ENCODE data around the gene DRC7. TPM values are rescaled to one million over a fixed set of nuclear protein-coding genes. Genes with fewer than 3 reads are reported as not detected.

Gene DRC7
- total RNA-seq, 2 experiments from 2014 or later, result 0.05 TPM; not detected in 1

DNA sequence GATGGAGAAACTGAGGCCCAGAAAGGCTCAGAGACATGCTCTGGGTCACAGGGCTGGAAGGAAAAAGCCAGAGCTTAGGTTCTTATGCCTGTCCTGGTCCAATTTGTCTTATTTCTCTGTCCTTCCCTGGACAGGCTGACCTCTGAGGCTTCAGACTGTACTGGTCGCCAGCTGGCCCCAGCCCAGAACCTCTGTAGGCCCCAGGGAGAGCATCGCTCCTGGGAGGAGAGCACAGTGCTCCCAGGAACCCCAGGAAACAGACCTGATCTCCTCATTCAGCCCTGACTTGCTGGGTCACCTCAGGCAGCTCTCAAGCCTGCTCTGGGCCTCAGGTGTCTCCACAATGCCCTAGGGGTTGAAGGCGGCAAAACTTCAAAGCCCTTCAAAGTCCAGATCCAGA lies 4.9 kb downstream of the DRC7 start:
- Mint-ChIP-seq H3K36me3 (ENCODE audit: low read depth) (no peaks in the 10 kb centered on the region), H3K9me3 (ENCODE audit: low read depth) (no peaks in the 10 kb centered on the region), H3K27me3 (no peaks in the 10 kb centered on the region), H3K27ac (no peak overlapping the region), H3K4me1 (peaks cover 5% of the 10 kb centered on the region), H3K4me3 (no peak overlapping the region)
- ChIA-PET POLR2A (no interaction called here), CTCF (interaction anchor here (0.8 kb wide), 1 partner anchor 90 kb away, joined by 4 read pairs; no protein-coding TSS in a partner anchor)
- intact Hi-C loops (cut with DNase I, micrococcal nuclease), result no loop called here
- ATAC-seq (no peak), DNase-seq (no peak)

DNA sequence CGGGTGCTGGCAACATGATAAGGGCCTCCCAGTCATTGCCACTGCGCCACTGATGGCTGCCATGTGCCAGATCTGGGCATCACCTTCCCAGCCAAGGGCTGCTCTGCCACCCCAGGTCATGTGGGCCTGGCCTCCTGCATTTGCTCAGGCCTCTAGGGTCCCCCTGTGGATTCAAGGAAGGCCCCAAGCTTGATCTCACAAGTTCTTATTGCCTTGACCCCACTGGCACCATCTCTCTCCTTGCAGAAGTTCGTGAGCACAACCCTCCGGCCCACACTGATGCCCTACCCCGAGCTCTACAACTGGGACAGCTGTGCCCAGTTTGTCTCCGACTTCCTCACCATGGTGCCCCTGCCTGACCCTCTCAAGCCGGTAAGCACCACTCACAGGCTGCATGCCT lies 5.3 kb downstream of the DRC7 start:
- ATAC-seq (no peak), DNase-seq (no peak)
- ChIA-PET POLR2A (no interaction called here), CTCF (interaction anchor here (0.6 kb wide), 1 partner anchor 14 kb away, joined by 3 read pairs; no protein-coding TSS in a partner anchor)
- Mint-ChIP-seq H3K9me3 (ENCODE audit: low read depth) (no peaks in the 10 kb centered on the region), H3K27me3 (no peaks in the 10 kb centered on the region), H3K36me3 (ENCODE audit: low read depth) (no peaks in the 10 kb centered on the region), H3K4me1 (peaks cover 2% of the 10 kb centered on the region), H3K4me3 (no peak overlapping the region), H3K27ac (no peak overlapping the region)
- intact Hi-C loops (cut with DNase I, micrococcal nuclease), result no loop called here

DNA sequence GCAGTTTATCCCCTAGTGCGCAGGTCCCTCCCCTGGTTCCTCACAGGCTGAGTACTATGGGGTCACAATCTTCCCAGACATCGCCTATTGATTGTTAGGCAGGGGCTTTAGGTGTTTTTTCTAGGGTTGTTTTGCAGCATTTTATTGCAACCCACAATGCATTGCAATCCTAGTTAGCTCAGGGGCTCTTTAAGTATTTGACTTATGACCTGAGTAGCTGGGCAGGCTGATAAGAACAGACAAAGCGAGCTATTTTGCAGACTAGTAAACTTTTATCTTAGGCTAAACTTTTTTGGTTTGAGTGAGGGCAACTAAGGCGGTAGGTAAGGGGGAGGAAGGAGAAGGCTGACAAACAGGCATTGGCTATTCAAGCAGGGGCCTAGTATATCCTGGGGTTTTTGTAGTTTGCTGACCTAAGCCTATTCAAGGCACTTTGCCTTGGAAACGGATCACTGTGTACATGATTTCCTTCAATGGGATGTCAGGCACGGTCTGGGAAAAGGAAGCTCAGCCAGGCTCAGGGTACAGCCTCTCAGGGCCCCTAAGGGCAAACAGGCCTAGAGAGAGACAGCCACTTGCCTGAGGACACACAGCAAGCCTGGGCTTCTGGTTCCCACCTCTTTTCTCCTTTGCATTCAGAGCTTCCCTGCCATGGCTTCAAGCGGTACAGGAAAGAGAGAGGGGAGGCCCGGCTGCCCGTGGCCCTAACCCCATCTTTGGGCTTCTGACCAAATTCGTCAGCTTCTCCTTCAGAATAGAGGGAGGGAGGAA lies 6.4 kb downstream of the DRC7 start:
- ATAC-seq, result no peak
- POLR2A ChIA-PET, result no interaction called here
- no peaks in the 10 kb centered on the region for H3K27me3 Mint-ChIP-seq

DNA sequence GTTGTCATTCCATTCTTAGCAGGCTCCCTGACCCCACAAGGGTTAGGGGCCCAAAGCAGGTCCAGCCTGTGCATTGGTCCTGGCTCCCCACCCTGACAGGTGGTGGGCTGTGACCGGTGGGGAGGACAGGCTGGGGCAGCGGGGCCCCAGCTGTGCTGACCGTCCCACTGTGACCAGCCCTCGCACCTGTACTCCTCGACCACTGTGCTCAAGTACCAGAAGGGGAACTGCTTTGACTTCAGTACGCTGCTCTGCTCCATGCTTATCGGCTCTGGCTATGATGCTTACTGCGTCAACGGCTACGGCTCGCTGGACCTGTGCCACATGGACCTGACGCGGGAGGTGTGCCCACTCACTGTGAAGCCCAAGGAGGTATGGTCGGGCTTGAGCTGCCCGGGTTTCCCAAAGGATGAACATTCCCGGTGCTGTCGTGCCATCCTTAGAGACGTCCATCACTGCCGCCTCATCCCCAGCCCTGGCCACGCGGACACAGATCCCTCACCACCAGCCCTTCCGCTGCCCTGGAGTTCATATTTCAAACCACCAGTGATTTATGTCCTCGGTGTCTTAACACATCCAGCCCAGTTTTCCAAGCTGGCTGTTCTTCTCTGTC lies 7.3 kb downstream of the DRC7 start:
- POLR2A ChIA-PET, result no interaction called here
- CTCF ChIA-PET, result no interaction called here
- H3K9me3 Mint-ChIP-seq (ENCODE audit: low read depth), result no peaks in the 10 kb centered on the region
- intact Hi-C loops (cut with DNase I, micrococcal nuclease), result no loop called here
- H3K4me1 Mint-ChIP-seq, result no peaks in the 10 kb centered on the region
- no peak overlapping the region for H3K4me3 Mint-ChIP-seq
- DNase-seq (no peak), ATAC-seq (no peak)
- no peaks in the 10 kb centered on the region for H3K27me3 Mint-ChIP-seq
- no peak overlapping the region for H3K27ac Mint-ChIP-seq
- H3K36me3 Mint-ChIP-seq (ENCODE audit: low read depth), result no peaks in the 10 kb centered on the region

More for the DNA sequence above, 6.4 kb downstream of the DRC7 start:
- Mint-ChIP-seq H3K4me1 (no peaks in the 10 kb centered on the region), H3K36me3 (ENCODE audit: low read depth) (no peaks in the 10 kb centered on the region), H3K4me3 (no peak overlapping the region), H3K27ac (no peak overlapping the region), H3K9me3 (ENCODE audit: low read depth) (no peaks in the 10 kb centered on the region)
- CTCF ChIA-PET, result interaction anchor here (0.6 kb wide), 2 partner anchors 13 to 122 kb away, joined by 3 read pairs; no protein-coding TSS in a partner anchor
- no peak for DNase-seq
- intact Hi-C loops (cut with DNase I, micrococcal nuclease), result no loop called here

DNA sequence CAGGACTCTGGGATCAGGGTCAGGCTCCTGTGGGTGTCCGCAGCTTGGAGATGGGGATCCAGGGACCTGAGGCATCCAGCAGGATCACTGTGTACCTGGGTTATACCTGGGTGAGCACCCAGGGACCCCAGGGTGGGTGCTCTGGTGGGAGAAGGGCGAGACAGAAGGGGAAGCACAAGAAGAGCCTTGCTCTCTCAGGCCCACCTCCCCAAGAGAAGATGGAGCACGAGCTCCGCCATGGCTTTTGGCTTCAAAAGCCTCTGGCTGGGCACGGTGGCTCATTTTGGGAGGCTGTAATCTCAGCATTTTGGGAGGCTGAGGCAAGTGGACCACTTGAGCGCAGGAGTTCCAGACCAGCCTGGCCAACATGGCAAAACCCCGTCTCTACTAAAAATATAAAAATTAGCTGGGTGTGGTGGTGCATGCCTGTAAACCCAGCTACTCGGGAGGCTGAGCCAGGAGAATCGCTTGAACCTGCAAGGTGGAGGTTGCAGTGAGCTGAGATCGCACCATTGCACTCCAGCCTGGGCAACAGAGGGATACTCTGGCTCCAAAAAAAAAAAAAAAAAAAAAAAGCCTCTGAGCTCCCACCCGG lies 8.9 kb downstream of the DRC7 start:
- ATAC-seq (no peak), DNase-seq (no peak)
- ChIA-PET CTCF (interaction anchor here (1.0 kb wide), 1 partner anchor 97 kb away, joined by 3 read pairs; no protein-coding TSS in a partner anchor), POLR2A (no interaction called here)
- H3K36me3 Mint-ChIP-seq (ENCODE audit: low read depth), result no peaks in the 10 kb centered on the region
- H3K27ac Mint-ChIP-seq, result no peak overlapping the region
- no peaks in the 10 kb centered on the region for H3K9me3 Mint-ChIP-seq (ENCODE audit: low read depth)
- peaks cover 3% of the 10 kb centered on the region for H3K27me3 Mint-ChIP-seq
- H3K4me3 Mint-ChIP-seq, result no peak overlapping the region
- H3K4me1 Mint-ChIP-seq, result peaks cover 4% of the 10 kb centered on the region
- intact Hi-C loops (cut with DNase I, micrococcal nuclease), result no loop called here

DNA sequence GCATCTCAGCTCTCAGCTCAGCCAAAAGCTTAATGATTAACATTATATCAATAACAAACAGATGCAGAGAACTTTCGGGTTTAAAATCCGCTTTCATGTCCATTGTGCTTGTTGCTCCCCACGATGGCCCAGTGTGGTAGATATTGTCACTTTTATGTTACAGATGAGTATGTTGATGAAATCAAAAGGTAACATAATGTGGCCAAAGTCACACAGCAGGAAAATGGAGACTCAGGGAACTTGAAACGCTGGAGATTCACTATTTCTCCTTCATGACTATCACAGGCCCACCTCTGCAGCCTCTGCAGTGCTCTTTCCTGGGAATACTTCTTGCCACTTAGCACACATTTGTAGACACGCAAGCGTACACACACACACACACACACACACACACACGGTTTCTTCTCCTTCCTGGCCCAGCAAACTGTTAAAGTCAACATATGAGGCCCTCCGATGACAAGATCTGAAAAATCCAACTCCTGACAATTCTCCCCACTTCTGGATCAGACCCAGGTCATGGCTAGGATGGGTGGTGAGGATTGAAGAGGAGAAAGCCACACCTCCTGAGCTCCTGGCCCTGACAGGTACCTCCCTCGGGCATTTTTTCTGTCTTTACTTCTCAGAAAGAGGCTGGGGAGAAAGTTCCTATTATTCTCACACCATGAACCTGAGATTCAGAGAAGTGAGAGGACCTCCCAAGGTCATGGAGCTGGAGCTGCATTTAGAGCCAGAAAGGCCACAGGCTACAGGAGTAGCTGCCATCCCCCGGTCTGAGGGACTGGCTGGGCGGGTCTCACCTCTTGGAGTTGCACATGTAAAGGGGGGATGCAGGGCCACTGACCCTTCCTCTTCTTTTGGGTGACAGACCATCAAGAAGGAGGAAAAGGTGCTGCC lies 9.7 kb downstream of the DRC7 start:
- H3K4me3 Mint-ChIP-seq, result no peak overlapping the region
- no peak for ATAC-seq
- H3K27me3 Mint-ChIP-seq, result peaks cover 3% of the 10 kb centered on the region
- POLR2A ChIA-PET, result interaction anchor here (1.0 kb wide), 1 partner anchor 94 kb away, joined by 3 read pairs; no protein-coding TSS in a partner anchor
- H3K27ac Mint-ChIP-seq, result no peak overlapping the region
- no peak for DNase-seq
- intact Hi-C loops (cut with DNase I, micrococcal nuclease), result no loop called here
- CTCF ChIA-PET, result interaction anchor here (1.0 kb wide), 1 partner anchor 96 kb away, joined by 3 read pairs; no protein-coding TSS in a partner anchor
- no peaks in the 10 kb centered on the region for H3K36me3 Mint-ChIP-seq (ENCODE audit: low read depth)
- peaks cover 4% of the 10 kb centered on the region for H3K4me1 Mint-ChIP-seq
- H3K9me3 Mint-ChIP-seq (ENCODE audit: low read depth), result no peaks in the 10 kb centered on the region

DNA sequence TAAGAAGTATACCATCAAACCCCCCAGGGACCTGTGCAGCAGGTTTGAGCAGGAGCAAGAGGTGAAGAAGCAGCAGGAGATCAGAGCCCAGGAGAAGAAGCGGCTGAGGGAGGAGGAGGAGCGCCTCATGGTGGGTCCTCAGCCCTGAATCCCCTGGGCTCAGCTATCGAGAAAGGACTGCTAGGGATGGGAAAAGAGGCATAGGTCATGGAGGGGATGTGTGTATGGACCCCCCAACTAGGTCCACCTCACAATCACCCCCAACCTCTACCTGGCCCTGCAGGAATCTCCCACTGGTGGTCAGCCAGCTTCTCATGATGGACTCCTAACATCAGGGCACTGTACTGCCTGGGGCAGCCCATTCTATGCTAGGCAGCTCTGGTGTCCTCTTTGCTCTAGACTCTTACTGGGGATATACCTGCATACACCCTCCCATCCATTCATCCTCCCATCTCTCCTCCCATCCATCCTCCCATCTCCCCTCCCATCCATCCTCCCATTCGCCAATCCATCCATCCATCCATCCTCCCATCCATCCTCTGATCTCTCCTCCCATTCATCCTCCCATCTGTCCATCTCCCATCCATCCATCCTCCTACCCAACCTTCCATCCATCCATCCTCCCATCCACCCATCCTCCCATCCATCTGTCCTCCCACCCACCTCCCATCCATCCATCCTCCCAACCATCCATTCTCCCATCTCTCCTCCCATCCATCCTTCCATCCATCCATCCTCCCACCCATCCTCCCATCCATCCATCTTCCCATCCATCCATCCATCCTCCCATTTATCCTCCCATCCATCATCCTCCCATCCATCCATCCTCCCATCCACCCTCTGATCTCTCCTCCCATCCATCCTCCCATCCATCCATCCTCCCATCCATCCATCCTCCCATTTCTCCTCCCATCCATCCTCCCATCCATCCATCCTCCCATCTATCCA lies 10.6 kb downstream of the DRC7 start:
- no peak for DNase-seq
- Mint-ChIP-seq H3K27ac (no peak overlapping the region), H3K4me3 (no peak overlapping the region), H3K9me3 (ENCODE audit: low read depth) (no peaks in the 10 kb centered on the region), H3K27me3 (peaks cover 3% of the 10 kb centered on the region), H3K4me1 (peaks cover 4% of the 10 kb centered on the region), H3K36me3 (ENCODE audit: low read depth) (no peaks in the 10 kb centered on the region)
- no peak for ATAC-seq
- ChIA-PET CTCF (no interaction called here), POLR2A (interaction anchor here (1.0 kb wide), 1 partner anchor 95 kb away, joined by 3 read pairs; no protein-coding TSS in a partner anchor)
- intact Hi-C loops (cut with DNase I, micrococcal nuclease), result no loop called here

DNA sequence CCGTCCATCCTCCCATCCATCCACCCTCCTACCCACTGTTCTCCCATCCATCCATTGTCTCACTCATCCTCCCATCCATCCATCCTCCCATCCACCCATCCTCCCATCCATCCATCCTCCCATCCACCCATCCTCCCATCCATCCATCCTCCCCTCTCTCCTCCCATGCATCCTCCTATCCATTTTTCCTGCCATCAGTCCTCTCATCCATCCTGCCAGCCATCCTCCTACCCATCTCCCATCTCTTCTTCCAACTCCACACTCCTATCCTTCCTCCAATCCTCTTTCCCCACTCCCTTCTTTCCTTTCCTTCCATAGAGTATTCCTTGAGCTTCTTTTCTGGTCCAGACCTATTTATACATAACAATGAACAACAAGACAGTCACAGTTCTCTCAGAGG lies 12.1 kb downstream of the DRC7 start:
- ChIA-PET CTCF (no interaction called here), POLR2A (no interaction called here)
- Mint-ChIP-seq H3K27ac (no peak overlapping the region), H3K36me3 (ENCODE audit: low read depth) (no peaks in the 10 kb centered on the region), H3K4me1 (peaks cover 4% of the 10 kb centered on the region), H3K4me3 (no peak overlapping the region), H3K9me3 (ENCODE audit: low read depth) (no peaks in the 10 kb centered on the region), H3K27me3 (peaks cover 3% of the 10 kb centered on the region)
- intact Hi-C loops (cut with DNase I, micrococcal nuclease), result no loop called here
- DNase-seq (no peak), ATAC-seq (no peak)

DNA sequence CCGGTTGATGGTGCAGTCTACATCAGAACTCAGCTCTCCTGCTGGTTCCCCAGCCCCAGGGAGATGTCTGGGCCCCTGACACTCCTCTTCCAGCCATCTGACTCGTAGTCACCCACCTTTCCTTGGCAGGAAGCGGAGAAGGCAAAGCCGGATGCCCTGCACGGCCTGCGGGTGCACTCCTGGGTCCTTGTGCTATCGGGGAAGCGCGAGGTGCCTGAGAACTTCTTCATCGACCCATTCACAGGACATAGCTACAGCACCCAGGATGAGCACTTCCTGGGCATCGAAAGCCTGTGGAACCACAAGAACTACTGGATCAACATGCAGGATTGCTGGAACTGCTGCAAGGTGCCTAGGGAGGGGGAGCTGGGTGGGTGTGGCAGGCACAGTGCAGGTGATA lies 12.7 kb downstream of the DRC7 start:
- Mint-ChIP-seq H3K9me3 (ENCODE audit: low read depth) (no peaks in the 10 kb centered on the region), H3K27me3 (peaks cover 3% of the 10 kb centered on the region), H3K27ac (no peak overlapping the region), H3K36me3 (ENCODE audit: low read depth) (no peaks in the 10 kb centered on the region), H3K4me1 (peaks cover 4% of the 10 kb centered on the region), H3K4me3 (no peak overlapping the region)
- intact Hi-C loops (cut with DNase I, micrococcal nuclease), result no loop called here
- ChIA-PET CTCF (no interaction called here), POLR2A (no interaction called here)
- ATAC-seq (no peak), DNase-seq (no peak)

DNA sequence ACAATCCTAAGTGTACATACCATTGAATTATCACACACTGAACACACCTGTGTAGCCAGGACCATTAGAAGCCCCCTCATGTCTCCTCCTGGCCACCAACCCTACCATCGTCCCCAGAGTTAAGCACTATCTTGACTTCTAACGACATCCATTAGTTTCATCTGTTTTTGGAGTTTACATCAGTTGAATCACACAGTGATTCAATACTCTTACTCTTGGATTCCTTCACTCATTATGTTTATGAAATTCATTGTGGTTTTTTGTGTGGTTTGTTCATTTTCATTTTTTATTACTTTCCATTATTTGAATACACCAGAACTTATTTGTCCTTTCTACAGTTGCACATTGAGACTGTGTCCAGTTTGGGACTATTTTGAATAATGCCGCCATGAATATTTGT lies 13.6 kb downstream of the DRC7 start:
- no peak overlapping the region for H3K27ac Mint-ChIP-seq
- H3K4me1 Mint-ChIP-seq, result peaks cover 4% of the 10 kb centered on the region
- peaks cover 3% of the 10 kb centered on the region for H3K27me3 Mint-ChIP-seq
- no peaks in the 10 kb centered on the region for H3K36me3 Mint-ChIP-seq (ENCODE audit: low read depth)
- ATAC-seq, result peak; percentile 36
- ChIA-PET CTCF (no interaction called here), POLR2A (no interaction called here)
- intact Hi-C loops (cut with DNase I, micrococcal nuclease), result no loop called here
- H3K4me3 Mint-ChIP-seq, result no peak overlapping the region
- DNase-seq, result no peak
- no peaks in the 10 kb centered on the region for H3K9me3 Mint-ChIP-seq (ENCODE audit: low read depth)

Measured in activated CD4-positive, alpha-beta T cell treated with anti-CD3 and anti-CD28 coated beads for 36 hours (primary cell).